ENCODE data around the gene RXRB. TPM values are rescaled to one million over a fixed set of nuclear protein-coding genes. Genes with fewer than 3 reads are reported as not detected.
A peak's percentile ranks its signal among the peaks of the same experiment; 100 is the strongest.

Gene RXRB
- total and polyA plus RNA-seq, 2 of the 8 experiments (the other 6 are each of a cell fraction or from before 2014, with no cell fraction given): 13.0 to 18.1 TPM

- no peak overlapping the region for H3K27ac ChIP-seq (ENCODE audit: low read depth, low read length)
- H4K91ac ChIP-seq (replicated peaks; ENCODE audit: insufficient read length, low read length): no peak overlapping the region
- peaks cover 0 to 3% (median 2%) of the 10 kb centered on the region in 4 experiments; a peak in 3 of 7 replicates for H3K4me1 ChIP-seq (replicated peaks in 1 of 4; ENCODE audit: control insufficient read depth in 3 of 4, insufficient read depth in 4 of 4, low read length in 3 of 4)
- no peak overlapping the region for H3K23ac ChIP-seq (ENCODE audit: insufficient read length)
- TF ChIP-seq RBBP5 (IDR thresholded peaks at IDR 0.05; ENCODE audit: borderline replicate concordance, low read depth, low read length): no peak
- TF ChIP-seq CHD1 (IDR thresholded peaks at IDR 0.05; ENCODE audit: low read depth, low read length): no peak
- no peak for TF ChIP-seq POLR2AphosphoS5 (IDR thresholded peaks at IDR 0.05; ENCODE audit: low read depth, low read length)
- TF ChIP-seq SP4 (IDR thresholded peaks at IDR 0.05; ENCODE audit: low read length): no peak
- no peak for TF ChIP-seq SIX5 (IDR thresholded peaks at IDR 0.05; ENCODE audit: low read depth, low read length)
- TF ChIP-seq POLR2A (IDR thresholded peaks at IDR 0.05; ENCODE audit: control extremely low read depth in 1 of 2, low read depth in 2 of 2, low read length in 2 of 2): no peak
- TF ChIP-seq SP2 (IDR thresholded peaks at IDR 0.05; ENCODE audit: low read length): no peak
- WGBS, 2 experiments (ENCODE audit: extremely low coverage in 1 of 2, insufficient coverage in 1 of 2, insufficient read length in 1 of 2, insufficient replicate concordance in 2 of 2, low coverage in 1 of 2, low lambda C conversion rate in 2 of 2, missing lambda C conversion rate in 1 of 2): 42% methylated on average over 6 of the region's 6 CpGs; no CpG with 5 or more reads in 1 of the 2 experiments
- peak overlapping the region in 1 of 2 experiments; percentile 11; a peak in 2 of 4 replicates for H3K4me2 ChIP-seq (ENCODE audit: insufficient read depth in 1 of 2, low read depth in 2 of 2, low read length in 2 of 2)
- no peaks in the 10 kb centered on the region for H3K79me2 ChIP-seq (ENCODE audit: control insufficient read depth in 1 of 2, insufficient read depth in 2 of 2, low read length in 2 of 2)
- POLR2A ChIA-PET (ENCODE audit: partially characterized antibody): interaction anchor here (1.6 to 1.8 kb wide), 2 partner anchors 13 to 36 kb away, joined by 7 to 9 read pairs; partner anchors contain the start of genes RPS18 and VPS52
- peak overlapping the region; percentile 46; the same call in 1 of the 2 replicates for H2BK15ac ChIP-seq (ENCODE audit: low read length)
- no peaks in the 10 kb centered on the region for H3K36me3 ChIP-seq (ENCODE audit: control insufficient read depth in 2 of 4, insufficient read depth in 4 of 4, low read length in 3 of 4)
- H3K79me1 ChIP-seq (ENCODE audit: low read depth, low read length): no peaks in the 10 kb centered on the region
- FAIRE-seq: no peak
- no peaks in the 10 kb centered on the region for H3K23me2 ChIP-seq (ENCODE audit: low read depth, low read length)
- no peaks in the 10 kb centered on the region for H4K20me1 ChIP-seq (replicated peaks in 1 of 2; ENCODE audit: control insufficient read depth in 1 of 2, insufficient read depth in 2 of 2, low read length in 2 of 2)
- no peak overlapping the region for H2BK120ac ChIP-seq (replicated peaks; ENCODE audit: low read depth, low read length)
- CTCF ChIA-PET (ENCODE audit: partially characterized antibody): interaction anchor here (0.6 to 11.0 kb wide), 10 partner anchors 8 to 251 kb away, joined by 3 to 107 read pairs (median 3); no protein-coding TSS in a partner anchor
- no peak overlapping the region for H3K4ac ChIP-seq (replicated peaks; ENCODE audit: insufficient read length, low read depth, low read length)
- H2BK5ac ChIP-seq (ENCODE audit: low read depth, low read length): no peak overlapping the region
- H3K4me3 ChIP-seq (ENCODE audit: extremely low read depth in 1 of 4, insufficient read depth in 2 of 4, low read depth in 3 of 4, low read length in 4 of 4): no peak overlapping the region
- peaks cover 0 to 3% (median 0%) of the 10 kb centered on the region in 4 experiments; a peak in 1 of 7 replicates for H3K27me3 ChIP-seq (replicated peaks in 1 of 4; ENCODE audit: control insufficient read depth in 3 of 4, extremely low read depth in 1 of 4, insufficient read depth in 3 of 4, low read length in 3 of 4)
- no peak overlapping the region for H4K8ac ChIP-seq (ENCODE audit: extremely low read depth, insufficient read depth, low read length)
- H2BK12ac ChIP-seq (ENCODE audit: low read depth, low read length): peak overlapping the region; percentile 43; the same call in 1 of the 2 replicates
- peak overlapping the region; percentile 13; the same call in 1 of the 2 replicates for H2AFZ ChIP-seq (ENCODE audit: low read length)
- H2BK20ac ChIP-seq (ENCODE audit: low read length): no peak overlapping the region
- H3K9ac ChIP-seq (replicated peaks in 1 of 4; ENCODE audit: extremely low read depth in 1 of 4, low read depth in 3 of 4, low read length in 3 of 4): no peak overlapping the region
- H4K5ac ChIP-seq (ENCODE audit: insufficient read length, low read depth, low read length): no peak overlapping the region
- H2AK5ac ChIP-seq (ENCODE audit: low read depth, low read length): no peak overlapping the region; the same call in 1 of the 2 replicates
- H3K9me3 ChIP-seq (ENCODE audit: insufficient read depth in 2 of 2, low read depth in 1 of 2, low read length in 1 of 2): no peaks in the 10 kb centered on the region
- no peak overlapping the region for H3K18ac ChIP-seq (ENCODE audit: extremely low read depth, low read length)
- H3K14ac ChIP-seq (ENCODE audit: insufficient read length): no peak overlapping the region
- no peak overlapping the region for H3K56ac ChIP-seq (replicated peaks; ENCODE audit: insufficient read length, low read depth, low read length)
- DNase-seq (ENCODE audit: low read depth in 1 of 2, low spot score in 2 of 2): no peak
These were observed 34.8 kb upstream of the RXRB start for GRCh38 chr6:33235221-33235634.

Data from H1 (cell line).